MM.1S (cell line): ENCODE results near the gene PPTC7.

ENCODE experiments used
- CTCF ChIP-seq: fragments of 300-600 bp; sonication (generic); IDR thresholded peaks from 2 replicates; pipeline ENCODE4 v1.5.1; 2016; ENCODE audit warnings: antibody characterized with exemption, low read length, mixed read lengths
- EZH2 ChIP-seq: fragments of 300-600 bp; sonication (generic); optimal IDR thresholded peaks from 2 replicates; pipeline ENCODE3; 2017; ENCODE audit warnings: low read depth, mild to moderate bottlenecking, antibody characterized with exemption, low read length, mixed read lengths

GRCh38 chr12:110545812-110546211, 37.3 kb downstream of the PPTC7 start:
- TF ChIP-seq CTCF, result no peak
- TF ChIP-seq EZH2, result no peak
